ENCODE results near the gene ME2. TPM values are rescaled to one million over a fixed set of nuclear protein-coding genes. Genes with fewer than 3 reads are reported as not detected.

Gene ME2
- total RNA-seq, 1 experiment from 2014 or later: 15.7 TPM

GRCh38 chr18:50947899-50948298 lies 69.0 kb downstream of the ME2 start:
- no peaks in the 10 kb centered on the region for H3K27me3 Mint-ChIP-seq (ENCODE audit: insufficient read depth, unreplicated experiment)
- no peak for DNase-seq
- H3K27ac Mint-ChIP-seq (ENCODE audit: unreplicated experiment): no peak overlapping the region
- no peak overlapping the region for H3K4me3 Mint-ChIP-seq (ENCODE audit: unreplicated experiment)
- no peaks in the 10 kb centered on the region for H3K4me1 ChIP-seq
- H3K9me3 Mint-ChIP-seq (ENCODE audit: unreplicated experiment): no peaks in the 10 kb centered on the region
- no peak overlapping the region for H3K4me3 ChIP-seq (ENCODE audit: low read depth, low read length)
- H3K4me1 Mint-ChIP-seq (ENCODE audit: low read depth, unreplicated experiment): no peaks in the 10 kb centered on the region
- no peaks in the 10 kb centered on the region for H3K36me3 ChIP-seq (ENCODE audit: control insufficient read depth, insufficient read depth, low read length)
- BruUV-seq (replicated peaks): no TSS peak
- CTCF ChIA-PET: no interaction called here
- H3K36me3 Mint-ChIP-seq (ENCODE audit: insufficient read depth, unreplicated experiment): no peaks in the 10 kb centered on the region
- no peaks in the 10 kb centered on the region for H3K9me3 ChIP-seq
- TF ChIP-seq CTCF (IDR thresholded peaks at IDR 0.05; ENCODE audit: insufficient read depth in 1 of 2, low read depth in 1 of 2, low read length in 1 of 2, severe bottlenecking in 1 of 2, unreplicated experiment in 1 of 2): no peak
- intact Hi-C loops (cut with micrococcal nuclease; ENCODE audit: unreplicated experiment): no loop called here
- POLR2A ChIA-PET: no interaction called here
- no peaks in the 10 kb centered on the region for H3K27me3 ChIP-seq (replicated peaks; ENCODE audit: control insufficient read depth, insufficient read depth, low read length)

GRCh38 chr18:50949185-50949584 lies 70.3 kb downstream of the ME2 start:
- Mint-ChIP-seq H3K9me3 (ENCODE audit: unreplicated experiment) (no peaks in the 10 kb centered on the region), H3K4me1 (ENCODE audit: low read depth, unreplicated experiment) (no peaks in the 10 kb centered on the region), H3K36me3 (ENCODE audit: insufficient read depth, unreplicated experiment) (no peaks in the 10 kb centered on the region), H3K4me3 (ENCODE audit: unreplicated experiment) (no peak overlapping the region), H3K27me3 (ENCODE audit: insufficient read depth, unreplicated experiment) (no peaks in the 10 kb centered on the region), H3K27ac (ENCODE audit: unreplicated experiment) (no peak overlapping the region)
- no TSS peak for BruUV-seq (replicated peaks)
- ChIA-PET POLR2A (no interaction called here), CTCF (no interaction called here)
- Histone ChIP-seq H3K4me1 (no peaks in the 10 kb centered on the region), H3K36me3 (ENCODE audit: control insufficient read depth, insufficient read depth, low read length) (no peaks in the 10 kb centered on the region), H3K4me3 (ENCODE audit: low read depth, low read length) (no peak overlapping the region), H3K9me3 (no peaks in the 10 kb centered on the region), H3K27me3 (replicated peaks; ENCODE audit: control insufficient read depth, insufficient read depth, low read length) (no peaks in the 10 kb centered on the region)
- no peak for TF ChIP-seq CTCF (IDR thresholded peaks at IDR 0.05; ENCODE audit: insufficient read depth in 1 of 2, low read depth in 1 of 2, low read length in 1 of 2, severe bottlenecking in 1 of 2, unreplicated experiment in 1 of 2)
- intact Hi-C loops (cut with micrococcal nuclease; ENCODE audit: unreplicated experiment): no loop called here
- no peak for DNase-seq

- intact Hi-C loops (cut with micrococcal nuclease; ENCODE audit: unreplicated experiment): no loop called here
- Mint-ChIP-seq H3K36me3 (ENCODE audit: insufficient read depth, unreplicated experiment) (no peaks in the 10 kb centered on the region), H3K9me3 (ENCODE audit: unreplicated experiment) (no peaks in the 10 kb centered on the region)
Observed at GRCh38 chr18:50950626-50951025, 71.7 kb downstream of the ME2 start.

More at GRCh38 chr18:50950626-50951025, 71.7 kb downstream of the ME2 start:
- ChIA-PET CTCF (no interaction called here), POLR2A (no interaction called here)
- Mint-ChIP-seq H3K27me3 (ENCODE audit: insufficient read depth, unreplicated experiment) (no peaks in the 10 kb centered on the region), H3K4me1 (ENCODE audit: low read depth, unreplicated experiment) (no peaks in the 10 kb centered on the region), H3K27ac (ENCODE audit: unreplicated experiment) (no peak overlapping the region), H3K4me3 (ENCODE audit: unreplicated experiment) (no peak overlapping the region)
- no TSS peak for BruUV-seq (replicated peaks)
- H3K9me3 ChIP-seq: no peaks in the 10 kb centered on the region
- H3K27me3 ChIP-seq (replicated peaks; ENCODE audit: control insufficient read depth, insufficient read depth, low read length): no peaks in the 10 kb centered on the region
- no peaks in the 10 kb centered on the region for H3K36me3 ChIP-seq (ENCODE audit: control insufficient read depth, insufficient read depth, low read length)
- H3K4me3 ChIP-seq (ENCODE audit: low read depth, low read length): no peak overlapping the region
- TF ChIP-seq CTCF (IDR thresholded peaks at IDR 0.05; ENCODE audit: insufficient read depth in 1 of 2, low read depth in 1 of 2, low read length in 1 of 2, severe bottlenecking in 1 of 2, unreplicated experiment in 1 of 2): no peak
- DNase-seq: no peak
- no peaks in the 10 kb centered on the region for H3K4me1 ChIP-seq

Data from Caco-2 (cell line).